Endothelial cell of hepatic sinusoid (primary cell): ENCODE results near the gene OGFOD2.

Experiments used
- in situ Hi-C: cut with HindIII; loops from 2 replicates; pipeline ENCODE4 v1.10.0; 2017; ENCODE audit warnings: low sequenced_read_pairs

The OGFOD2 gene

DNA sequence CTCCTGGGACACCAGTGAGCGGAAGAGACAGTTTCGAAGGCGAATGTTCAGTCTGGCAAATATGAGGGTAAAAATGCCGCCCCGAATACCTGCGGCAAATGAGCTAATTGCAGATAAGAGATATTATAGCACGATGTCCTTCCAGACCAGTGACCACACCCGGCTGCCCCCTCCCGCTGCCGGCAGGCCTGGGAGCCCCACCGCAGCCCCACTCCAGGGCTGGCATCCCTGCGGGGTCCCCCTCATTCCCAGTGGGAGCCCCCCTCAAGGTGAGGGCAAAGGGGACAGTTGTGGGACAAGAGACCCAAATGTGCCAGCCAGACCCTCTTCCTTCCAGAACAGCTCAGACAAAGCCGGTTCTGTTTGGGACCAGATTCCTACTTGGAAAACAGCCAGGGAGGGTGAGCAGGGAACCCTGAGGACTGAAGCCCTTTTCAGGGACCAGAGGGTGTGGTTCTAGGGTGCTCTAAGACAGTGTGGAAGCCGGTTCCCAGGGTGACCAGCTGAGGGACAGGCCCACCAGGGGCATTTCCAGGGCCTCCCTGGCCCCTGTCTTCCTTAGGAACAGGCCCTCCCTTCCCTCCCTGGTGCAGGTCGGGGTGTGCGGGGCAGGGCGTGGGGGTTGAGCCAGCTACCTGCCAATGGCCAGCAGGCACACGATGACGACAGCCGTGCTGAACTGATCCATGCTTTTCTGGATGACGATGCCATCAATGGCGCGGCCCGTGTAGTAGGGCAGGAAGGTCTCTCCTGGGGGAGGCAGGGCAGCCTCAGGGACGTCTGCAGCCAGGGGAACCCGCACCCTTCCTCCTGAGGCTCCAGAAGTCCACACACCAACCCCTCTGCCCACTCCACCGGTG, 25.0 kb upstream of the OGFOD2 start:
- in situ Hi-C loops, result loop anchor here (5.0 to 25.0 kb wide), 3 partner anchors 68 to 163 kb away; no protein-coding TSS in a partner anchor

DNA sequence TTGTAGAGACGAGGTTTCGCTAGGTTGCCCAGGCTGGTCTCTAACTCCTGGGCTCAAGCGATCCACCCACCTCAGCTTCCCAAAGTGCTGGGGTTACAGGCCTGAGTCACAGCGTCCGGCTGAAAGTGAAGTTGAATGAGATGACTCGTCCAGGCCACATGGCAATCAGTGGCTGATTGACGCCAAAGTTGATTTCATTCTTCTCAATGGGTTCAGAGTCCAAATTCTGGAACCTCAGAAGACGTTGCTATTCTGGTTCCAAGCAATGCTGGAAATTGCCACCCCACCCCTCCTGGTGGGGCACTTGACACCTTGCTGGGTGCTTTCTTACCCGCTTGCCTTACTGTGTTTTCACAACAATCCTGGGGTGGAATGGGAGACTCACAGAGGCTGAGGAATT, 23.6 kb upstream of the OGFOD2 start:
- in situ Hi-C loops, result no loop called here

DNA sequence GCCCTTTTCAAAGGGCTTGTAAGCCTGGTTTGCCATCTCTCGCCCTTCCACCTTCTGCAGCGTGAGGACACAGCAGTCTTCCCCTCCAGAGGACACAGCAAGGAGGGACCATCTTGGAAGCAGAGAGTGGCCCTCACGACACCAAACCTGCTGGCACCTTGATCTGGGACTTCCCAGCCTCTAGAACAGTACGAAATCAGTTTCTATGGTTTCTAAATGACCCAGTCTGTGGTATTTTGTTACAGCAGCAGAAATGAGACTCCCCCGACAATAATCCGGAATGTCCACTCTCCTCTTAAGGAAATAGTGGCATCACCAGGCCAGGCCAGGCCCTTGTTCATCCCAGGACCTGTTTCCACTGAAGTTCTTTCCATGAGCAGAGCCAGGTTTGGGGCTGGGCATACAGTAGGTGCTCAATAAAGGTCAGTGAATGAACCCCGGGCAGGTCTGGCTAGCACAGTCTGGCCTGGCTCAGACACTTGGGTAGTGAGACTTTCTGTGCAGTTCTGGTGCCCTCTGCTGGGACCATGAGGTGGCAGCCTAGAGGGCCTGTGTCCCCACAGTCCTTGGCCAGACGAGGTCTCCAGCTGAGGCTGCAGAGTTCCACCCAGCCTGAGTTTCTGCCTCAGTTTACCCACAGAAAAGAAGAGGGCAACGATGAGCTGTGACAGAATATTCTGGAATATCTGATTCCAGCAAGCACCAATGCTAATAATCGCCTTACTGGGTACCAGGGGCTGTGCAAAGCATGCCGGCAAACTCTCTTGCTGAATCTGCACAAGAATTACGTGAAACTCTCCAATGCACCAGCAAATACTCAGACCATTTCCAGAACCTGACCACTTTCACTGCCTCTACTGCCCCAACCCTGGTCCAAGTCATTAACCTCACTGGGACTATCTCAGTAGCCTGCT, 22.8 kb upstream of the OGFOD2 start:
- in situ Hi-C loops, result no loop called here

DNA sequence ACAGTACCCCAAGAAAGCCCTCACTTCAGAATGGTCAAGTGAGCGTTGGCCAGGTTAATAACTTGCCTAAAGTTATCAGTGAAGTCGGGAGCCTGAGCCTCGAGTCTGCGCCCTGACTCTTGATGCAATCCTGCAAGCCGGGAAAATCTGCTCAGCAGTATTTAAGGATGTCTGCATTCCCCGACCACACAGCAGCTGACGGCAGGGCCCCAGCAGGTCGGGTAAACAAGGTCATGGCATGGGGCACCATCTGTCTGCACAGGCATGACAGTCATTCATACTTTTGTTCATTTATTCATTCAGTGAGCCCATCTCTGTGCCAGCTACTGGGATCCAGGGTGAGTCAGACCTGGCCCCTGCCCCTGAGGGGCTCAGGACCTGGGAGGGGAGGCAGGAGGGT, 19.9 kb upstream of the OGFOD2 start:
- in situ Hi-C loops, result no loop called here

DNA sequence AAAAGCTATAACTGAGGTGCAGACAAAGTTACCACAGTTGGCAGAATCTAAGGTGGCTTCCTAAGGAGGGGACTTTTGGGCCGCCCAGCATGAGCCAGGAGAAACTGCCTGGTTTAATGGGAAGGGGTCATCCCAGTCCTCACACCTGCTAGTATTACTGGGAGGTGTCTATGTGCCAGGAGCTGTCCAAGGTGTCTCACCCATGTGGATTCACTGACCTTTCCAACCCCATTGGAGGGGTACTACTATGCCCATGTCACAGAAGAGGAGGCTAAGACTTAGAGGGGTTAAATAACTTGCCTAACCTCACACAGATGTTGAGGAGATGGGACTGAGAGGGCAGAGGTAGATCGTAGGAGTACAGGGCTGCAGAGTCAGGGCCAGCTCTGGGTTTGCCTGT, 19.0 kb upstream of the OGFOD2 start:
- in situ Hi-C loops, result no loop called here

DNA sequence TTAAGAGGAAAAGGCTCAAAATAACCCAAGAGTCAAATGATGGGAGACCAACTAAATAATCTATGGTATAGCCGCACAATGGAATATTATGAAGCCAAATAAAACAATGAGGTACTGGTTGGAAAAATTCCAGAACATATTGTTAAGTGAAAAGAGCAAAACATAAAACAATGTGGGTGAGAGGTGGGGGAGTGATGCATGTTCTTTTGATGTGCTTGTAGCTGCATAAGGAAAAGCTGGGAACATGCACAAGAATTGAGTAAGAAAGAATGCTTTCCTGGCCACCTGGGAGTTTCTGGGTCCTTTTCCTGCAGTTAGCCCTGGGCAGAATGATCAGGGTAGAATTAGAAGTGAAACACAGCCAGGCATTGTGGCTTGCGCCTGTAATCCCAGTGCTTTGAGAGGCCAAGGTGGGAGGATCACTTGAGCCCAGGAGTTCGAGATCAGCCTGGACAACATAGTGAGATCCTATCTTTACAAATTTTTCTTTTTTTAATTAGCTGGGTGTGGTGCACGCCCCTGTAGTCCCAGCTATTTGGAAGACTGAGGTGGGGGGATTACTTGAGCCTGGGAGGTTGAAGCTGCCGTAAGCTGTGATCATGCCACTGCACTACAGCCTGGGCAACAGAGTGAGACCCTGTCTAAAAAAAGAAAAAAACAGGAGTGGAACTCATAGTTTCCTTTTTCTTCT, 16.7 kb upstream of the OGFOD2 start:
- in situ Hi-C loops, result no loop called here

DNA sequence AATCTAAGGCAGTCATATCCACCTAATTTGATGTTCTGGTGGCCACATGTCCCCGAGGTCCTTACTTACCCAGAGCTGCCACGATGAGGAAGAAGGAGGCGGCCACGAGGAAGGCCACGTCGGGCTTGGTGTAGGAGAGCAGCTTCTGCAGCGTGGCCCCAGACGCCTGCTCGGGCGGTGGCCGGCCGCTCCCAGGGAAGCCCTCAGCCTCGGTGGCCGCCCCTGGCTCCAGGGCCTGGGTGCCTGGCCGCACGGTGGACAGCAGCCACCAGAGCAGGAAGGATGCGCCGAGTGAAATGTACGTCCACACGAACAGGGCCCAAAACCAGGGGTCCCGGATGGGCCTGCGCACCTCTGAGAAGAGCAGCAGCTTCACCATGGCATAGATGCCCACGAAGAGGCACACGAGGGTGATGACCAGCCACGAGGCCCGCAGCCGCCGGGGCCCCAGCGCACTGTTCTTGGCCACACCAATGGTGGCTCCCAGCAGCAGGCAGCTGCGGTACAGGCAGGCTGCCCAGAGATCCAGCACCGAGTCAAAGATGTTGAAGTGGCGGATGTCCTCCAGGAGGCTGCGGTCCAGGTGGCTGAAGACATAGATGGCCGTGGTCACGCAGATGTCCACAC, 15.4 kb upstream of the OGFOD2 start:
- in situ Hi-C loops, result no loop called here

DNA sequence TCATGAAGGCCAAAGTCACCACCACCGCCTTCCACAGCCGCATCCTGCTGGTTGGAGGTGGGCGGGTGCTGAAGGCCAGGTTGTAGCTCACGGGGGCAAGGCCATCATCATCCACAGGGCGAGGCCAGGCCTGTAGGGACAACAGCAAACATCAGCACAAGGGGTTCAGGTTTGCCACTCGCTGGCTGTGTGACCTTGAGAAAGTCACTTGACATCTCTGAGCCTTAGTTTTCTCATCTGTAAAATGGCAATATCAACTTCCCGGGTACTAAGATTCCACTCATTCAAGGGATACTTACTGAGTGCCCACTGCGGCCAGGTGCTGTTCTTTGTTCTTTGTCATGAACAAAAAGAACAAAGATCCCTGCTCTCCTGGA, 14.9 kb upstream of the OGFOD2 start:
- in situ Hi-C loops, result no loop called here

DNA sequence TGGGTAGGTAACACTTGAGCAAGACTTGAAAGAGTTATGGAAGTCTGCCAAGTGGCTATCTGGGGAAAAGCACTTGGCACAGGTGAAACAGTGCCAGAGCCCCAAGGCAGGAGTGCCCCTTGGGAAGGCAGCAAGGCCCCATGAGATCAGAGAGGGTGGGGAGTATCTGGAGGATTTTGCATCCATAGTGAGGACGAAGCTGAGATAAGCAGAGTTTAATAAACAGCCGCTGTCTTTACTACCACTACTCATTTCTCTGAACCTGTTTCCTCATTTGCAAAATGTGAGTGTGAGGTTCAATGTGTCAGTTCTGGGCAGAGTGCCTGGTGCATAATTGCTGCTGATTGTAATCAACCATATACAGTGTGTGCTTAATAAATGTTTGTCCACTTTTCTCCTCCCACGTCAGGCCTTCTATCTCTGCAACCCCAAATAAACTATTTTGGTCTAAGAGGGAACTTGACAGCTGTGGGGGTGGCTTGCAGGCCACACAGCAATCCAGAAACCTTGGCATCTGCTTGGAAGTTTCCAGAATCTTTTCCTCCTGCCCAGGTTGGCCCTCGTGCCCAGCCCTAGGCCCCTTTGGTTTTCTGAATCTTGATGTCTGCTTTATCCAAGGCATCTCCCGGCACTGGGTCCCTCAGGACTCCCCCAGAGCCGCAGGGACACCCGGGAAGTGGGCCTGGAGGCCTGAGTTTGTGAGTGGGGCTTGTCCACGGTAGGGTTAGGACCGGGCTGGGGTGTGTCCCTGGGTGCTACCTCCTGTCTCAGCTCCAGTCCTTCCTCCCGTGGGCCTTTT, 13.3 kb upstream of the OGFOD2 start:
- in situ Hi-C loops, result no loop called here

DNA sequence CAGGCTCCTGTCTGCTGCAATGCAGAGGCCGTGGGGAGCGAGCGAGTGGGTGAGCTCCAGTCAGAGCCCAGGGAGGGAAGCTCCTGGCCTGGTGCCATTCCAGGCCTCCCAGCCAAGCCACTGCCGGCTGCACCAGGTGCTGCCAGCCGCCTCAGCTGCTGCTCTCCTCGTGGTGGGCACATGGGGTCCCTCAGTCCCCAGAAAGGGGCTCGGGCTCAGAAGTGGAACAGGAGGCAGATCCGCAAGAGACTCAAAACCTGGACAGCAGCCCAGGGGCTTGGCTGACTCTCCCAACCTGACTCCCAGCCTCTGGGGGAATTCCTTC, 11.1 kb upstream of the OGFOD2 start:
- in situ Hi-C loops, result no loop called here

DNA sequence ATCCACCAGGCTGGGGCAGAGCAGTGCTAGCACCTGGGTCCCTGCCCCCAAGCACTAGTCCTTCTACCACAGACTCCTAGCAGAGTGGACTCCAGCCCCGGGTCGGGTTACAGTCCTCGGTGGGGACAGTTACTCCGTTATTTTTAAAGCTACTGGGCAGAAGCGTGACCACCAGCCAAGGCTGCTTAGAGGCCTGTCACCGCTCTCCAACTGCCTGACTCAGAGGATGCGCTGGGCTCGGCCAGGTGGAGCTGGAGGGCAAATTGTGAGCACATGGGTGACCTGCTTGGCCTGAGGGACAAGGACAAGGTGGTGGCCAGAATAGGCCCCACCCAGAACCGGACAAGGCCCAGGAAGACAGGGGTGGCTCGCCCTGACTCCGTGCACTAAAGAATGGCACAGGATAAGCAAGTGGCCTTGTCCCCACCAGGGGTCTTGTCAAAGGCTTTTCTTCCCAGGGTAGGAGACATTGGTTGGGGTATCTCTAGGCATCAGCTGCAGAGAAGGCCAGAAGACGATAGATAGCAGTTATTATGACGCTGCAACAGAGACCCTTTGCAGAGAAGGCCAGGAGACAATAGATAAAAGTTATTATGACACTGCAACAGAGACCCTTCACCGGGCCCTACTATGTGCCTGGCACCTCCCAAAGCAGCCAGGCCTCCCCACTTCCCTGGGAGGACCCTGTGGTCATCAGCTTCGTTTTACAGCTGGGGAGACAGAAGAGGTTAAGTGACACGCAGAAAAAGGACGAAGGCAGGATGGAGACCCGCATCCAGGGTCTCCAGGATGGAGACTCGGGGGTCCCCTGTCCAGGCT, 10.4 kb upstream of the OGFOD2 start:
- in situ Hi-C loops, result no loop called here

DNA sequence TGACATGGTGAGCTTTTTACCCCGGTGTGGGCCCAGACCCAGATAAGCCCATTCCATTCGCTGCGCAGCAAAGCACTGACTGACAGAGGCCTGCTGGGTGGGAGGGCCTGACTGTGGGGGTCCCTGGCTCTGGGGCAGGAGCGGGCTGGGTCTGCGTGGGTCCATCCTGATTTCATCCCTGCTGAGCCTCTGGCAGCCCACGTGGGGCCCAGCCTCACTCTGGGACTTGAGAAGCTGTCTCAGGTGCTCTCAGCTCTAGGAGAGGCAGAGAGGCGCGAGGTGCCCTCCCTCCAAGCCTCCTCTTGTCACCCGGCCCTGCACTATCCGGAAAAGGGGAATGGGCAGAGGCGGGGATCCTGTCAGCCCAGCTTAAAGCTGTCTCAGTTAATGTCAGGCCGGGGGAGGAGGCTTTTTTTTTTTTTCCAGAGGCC, 9.7 kb upstream of the OGFOD2 start:
- in situ Hi-C loops, result no loop called here

DNA sequence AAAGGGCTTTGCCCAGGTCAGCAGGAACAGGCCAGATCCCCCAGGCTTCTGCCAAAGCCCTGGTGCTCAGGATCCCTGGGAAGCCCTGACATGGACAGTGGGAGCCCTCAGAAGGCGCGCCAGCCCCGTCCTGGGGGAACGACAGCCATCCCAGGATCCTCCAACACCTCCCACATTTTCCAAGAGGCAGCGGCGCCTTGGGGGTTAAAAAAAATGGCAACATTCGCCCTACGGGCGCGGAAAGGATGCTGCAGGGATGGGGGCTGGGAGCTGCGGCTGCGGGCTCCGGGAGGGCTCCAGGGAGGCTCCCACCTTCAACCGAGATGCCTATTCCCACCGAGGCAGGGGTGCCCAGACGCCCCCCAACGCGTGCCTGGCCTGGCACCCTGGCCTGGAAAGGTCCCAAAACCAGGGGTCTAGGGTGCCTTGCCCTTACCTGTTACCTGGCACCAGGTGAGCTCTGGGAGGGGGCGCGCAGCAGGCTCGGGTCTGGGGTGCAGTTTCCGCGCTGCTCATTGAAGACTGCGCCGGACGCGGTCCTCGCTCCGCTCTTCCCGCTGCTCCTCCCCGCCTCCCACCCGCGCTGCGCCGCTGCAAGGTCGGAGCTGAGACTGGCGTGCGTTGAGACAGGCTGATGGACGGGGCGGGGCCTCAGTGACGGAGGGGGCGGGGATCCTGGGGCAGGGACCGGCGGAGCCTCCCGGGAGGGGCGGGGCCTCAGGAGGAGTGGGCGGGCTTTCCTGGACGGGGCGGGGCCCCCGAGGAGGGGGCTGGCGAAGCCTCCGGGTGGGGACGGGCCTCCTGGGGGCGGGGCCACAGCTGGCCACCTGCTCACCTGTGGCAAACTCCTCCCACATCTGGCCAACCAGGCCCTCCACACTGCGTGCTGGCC, 8.9 kb upstream of the OGFOD2 start, which contains the start of gene ABCB9:
Gene ABCB9 (minus strand): TSS at position 613 of the 892 bp plus-strand sequence. CDS start 6,228 bp downstream, outside the sequence.
- in situ Hi-C loops, result no loop called here

DNA sequence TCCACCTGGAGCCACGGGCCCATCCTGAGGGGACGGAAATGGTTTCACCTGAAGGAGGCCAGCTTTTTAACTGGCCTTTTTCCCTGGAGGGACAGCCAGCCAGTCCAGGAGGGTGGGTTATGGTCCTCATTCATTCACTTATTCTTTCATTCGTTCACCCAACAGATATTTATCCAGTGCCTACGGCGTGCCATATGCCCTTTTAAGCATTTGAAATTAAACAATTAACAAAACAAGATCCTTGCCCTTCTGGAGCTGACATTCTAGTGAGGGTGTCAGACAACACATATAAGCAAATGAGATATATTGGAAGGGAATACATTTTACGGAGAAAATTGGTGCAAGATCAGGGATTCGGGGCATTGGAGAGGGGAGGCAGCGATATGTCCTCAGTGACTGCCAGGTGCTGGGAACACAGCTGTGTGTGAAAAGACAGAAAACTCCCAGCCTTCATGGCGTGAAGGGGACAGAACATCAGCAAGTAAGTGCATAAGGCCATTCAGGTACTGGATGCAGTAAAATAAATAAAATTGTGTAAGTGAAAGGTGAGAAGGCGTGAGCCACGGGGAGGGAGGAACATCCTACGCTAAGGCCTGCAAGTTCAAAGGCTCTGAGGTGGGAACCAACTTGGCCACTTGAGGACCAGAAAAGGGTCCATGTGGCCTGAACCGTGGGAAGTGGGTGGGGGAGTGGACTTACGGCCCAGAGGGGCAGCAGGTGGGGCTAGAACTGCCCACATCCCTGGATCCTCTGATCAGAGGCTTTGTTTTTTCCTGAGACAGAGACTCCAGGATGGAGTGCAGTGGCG, 8.1 kb upstream of the OGFOD2 start:
- in situ Hi-C loops, result no loop called here

DNA sequence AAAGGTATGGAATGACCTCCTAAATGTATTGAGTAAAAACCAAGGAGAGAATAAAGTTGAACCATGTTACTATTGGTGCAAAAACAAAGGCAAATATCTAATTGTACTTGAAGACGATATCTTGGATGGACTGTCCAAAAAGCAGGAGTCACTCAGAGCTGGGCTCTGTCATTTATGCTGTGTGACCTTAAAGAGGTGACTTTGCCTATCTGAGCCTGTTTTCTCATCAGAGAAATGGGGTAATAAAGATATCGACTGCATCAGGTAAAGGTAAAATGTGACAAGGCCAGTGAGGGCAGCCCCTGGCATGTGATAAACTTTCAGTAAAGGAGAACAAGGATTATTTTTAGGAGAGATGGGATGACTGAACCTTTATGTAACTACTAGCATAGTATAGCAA, 6.9 kb upstream of the OGFOD2 start:
- in situ Hi-C loops, result no loop called here

DNA sequence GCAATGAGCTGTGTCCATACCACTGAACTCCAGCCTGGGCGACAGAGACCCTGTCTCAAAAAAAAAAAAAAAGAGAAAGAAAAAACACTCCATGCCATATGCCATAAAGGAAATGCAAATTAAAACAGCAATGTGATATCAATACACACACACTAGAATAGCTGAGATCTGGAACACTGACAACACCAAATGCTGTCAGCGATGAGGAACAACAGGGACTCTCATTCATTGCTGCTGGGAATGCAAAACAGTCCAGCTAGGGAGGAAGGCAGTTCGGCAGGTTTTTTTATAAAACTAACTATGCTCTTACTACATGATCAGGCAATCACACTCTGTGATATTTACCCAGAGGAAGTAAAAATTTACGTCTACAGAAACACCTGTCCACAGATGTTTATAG, 5.4 kb upstream of the OGFOD2 start:
- in situ Hi-C loops, result no loop called here

DNA sequence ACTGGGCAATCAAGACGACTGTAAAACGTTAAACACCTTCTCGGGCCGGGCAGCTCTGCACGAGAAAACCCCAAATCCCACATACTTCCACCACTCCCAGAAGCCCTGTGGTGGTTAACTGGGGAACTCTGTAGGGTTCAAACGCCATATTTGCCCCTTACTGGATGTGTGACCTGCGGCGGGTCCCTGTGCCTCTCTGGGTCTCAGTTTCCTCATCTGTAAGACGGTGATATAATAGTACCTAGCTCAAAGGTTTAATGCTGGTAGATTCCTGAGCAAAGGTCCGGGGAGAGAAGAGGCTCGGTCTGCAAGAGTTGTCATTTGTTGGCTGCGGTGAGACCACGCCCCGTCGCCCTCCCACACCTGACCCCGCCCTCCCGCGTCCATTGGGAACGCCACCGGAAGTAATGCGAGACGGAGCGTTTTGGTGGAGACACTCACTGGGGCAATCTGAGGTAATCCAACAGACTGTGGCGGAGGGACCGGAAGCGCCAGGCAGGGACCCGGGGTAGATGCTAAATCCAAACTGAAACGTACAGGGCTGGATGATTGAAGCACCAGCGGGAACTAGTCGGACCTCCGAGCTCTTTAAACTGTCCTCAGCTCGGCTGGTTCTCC, 661 bp upstream of the OGFOD2 start:
- in situ Hi-C loops, result no loop called here
